ENCODE results near the gene CLPSL1. TPM values are rescaled to one million over a fixed set of nuclear protein-coding genes. Genes with fewer than 3 reads are reported as not detected.

CLPSL1 gene
- total and polyA plus RNA-seq, 2 of the 13 experiments (the other 11 are each of a cell fraction or from before 2014, with no cell fraction given) = not detected

- TF ChIP-seq STAG1 (CRISPR knock-in tag; IDR thresholded peaks at IDR 0.05) (peak; percentile 87), ZNF552 (CRISPR knock-in tag; IDR thresholded peaks at IDR 0.05; ENCODE audit: borderline replicate concordance) (no peak), REPIN1 (CRISPR knock-in tag; IDR thresholded peaks at IDR 0.05; ENCODE audit: borderline replicate concordance, low read depth) (peak; percentile 70; the same call in 1 of the 2 replicates), ZNF263 (CRISPR knock-in tag; IDR thresholded peaks at IDR 0.05) (no peak), SKI (IDR thresholded peaks at IDR 0.05; ENCODE audit: partially characterized antibody) (no peak), JDP2 (CRISPR knock-in tag; IDR thresholded peaks at IDR 0.05; ENCODE audit: borderline replicate concordance) (no peak), ZNF652 (CRISPR knock-in tag; IDR thresholded peaks at IDR 0.05; ENCODE audit: borderline replicate concordance, low read depth) (no peak), SMAD3 (CRISPR knock-in tag; IDR thresholded peaks at IDR 0.05) (0 out of 2 replicates have a peak, but pooled peaks have one; percentile 48), HMGXB4 (CRISPR knock-in tag; IDR thresholded peaks at IDR 0.05; ENCODE audit: borderline replicate concordance in 1 of 2, low read depth in 1 of 2) (peak; percentile 53 to 77; a peak in 2 of 4 replicates), RBAK (CRISPR knock-in tag; IDR thresholded peaks at IDR 0.05) (no peak; the same call in 1 of the 2 replicates), ZNF703 (CRISPR knock-in tag; IDR thresholded peaks at IDR 0.05; ENCODE audit: borderline replicate concordance) (no peak), MLLT10 (CRISPR knock-in tag; IDR thresholded peaks at IDR 0.05) (no peak), TAF15 (IDR thresholded peaks at IDR 0.05; ENCODE audit: low read depth, low read length, poor library complexity, severe bottlenecking) (no peak), RFX3 (CRISPR knock-in tag; IDR thresholded peaks at IDR 0.05) (no peak), TP53 (CRISPR knock-in tag; conservative IDR thresholded peaks at IDR 0.05) (no peak), IKZF5 (CRISPR knock-in tag; IDR thresholded peaks at IDR 0.05) (no peak), ZNF24 (IDR thresholded peaks at IDR 0.05) (peak; percentile 48; the same call in 1 of the 2 replicates), MTA3 (CRISPR knock-in tag; IDR thresholded peaks at IDR 0.05) (no peak), ZFP90 (CRISPR knock-in tag; IDR thresholded peaks at IDR 0.05; ENCODE audit: borderline replicate concordance) (no peak), ZNF7 (CRISPR knock-in tag; IDR thresholded peaks at IDR 0.05) (no peak), ZNF615 (CRISPR knock-in tag; IDR thresholded peaks at IDR 0.05; ENCODE audit: borderline replicate concordance) (no peak), SP1 (IDR thresholded peaks at IDR 0.05) (no peak), SP1 (CRISPR knock-in tag; IDR thresholded peaks at IDR 0.05) (no peak), ZNF644 (CRISPR knock-in tag; IDR thresholded peaks at IDR 0.05; ENCODE audit: low read depth) (peak; percentile 99), ELK4 (CRISPR knock-in tag; IDR thresholded peaks at IDR 0.05; ENCODE audit: borderline replicate concordance) (no peak)
Measured at GRCh38 chr6:35737413-35738211, 43.2 kb upstream of the CLPSL1 start (continued).
